KMS-11 (cell line): ENCODE measurements around the gene BABAM2.

ENCODE experiments used
- H2AFZ ChIP-seq: fragments of 200-600 bp; sonication (generic); 2 replicates; pipeline ENCODE4 v1.6.1; 2016; ENCODE audit warnings: antibody characterized with exemption, mixed run types, low read depth
- H3K27ac ChIP-seq: fragments of 200-600 bp; sonication (generic); 2 replicates; pipeline ENCODE4 v1.6.1; 2016; ENCODE audit warnings: mild to moderate bottlenecking, mixed run types
- H3K27me3 ChIP-seq: fragments of 200-600 bp; sonication (generic); 2 replicates; pipeline ENCODE4 v1.6.1; 2017; ENCODE audit warnings: mild to moderate bottlenecking, low read depth, mixed run types, moderate library complexity; ENCODE audit not compliant: insufficient read depth
- H3K36me3 ChIP-seq: fragments of 200-600 bp; sonication (generic); 2 replicates; pipeline ENCODE4 v1.6.1; 2017; ENCODE audit warnings: mild to moderate bottlenecking, mixed run types; ENCODE audit not compliant: insufficient read depth
- H3K4me1 ChIP-seq: fragments of 200-600 bp; sonication (generic); 2 replicates; pipeline ENCODE4 v1.6.1; 2016; ENCODE audit warnings: mild to moderate bottlenecking, low read depth, mixed run types; ENCODE audit not compliant: poor library complexity, severe bottlenecking
- H3K4me2 ChIP-seq: fragments of 200-600 bp; sonication (generic); 2 replicates; pipeline ENCODE4 v1.7.0; 2016; ENCODE audit warnings: mild to moderate bottlenecking, mixed run types
- H3K4me3 ChIP-seq: fragments of 200-600 bp; sonication (generic); IDR thresholded peaks from 2 replicates; pipeline ENCODE4 v1.6.1; 2017; ENCODE audit warnings: low read depth, low read length, mixed read lengths; ENCODE audit not compliant: insufficient read depth
- H3K79me2 ChIP-seq: fragments of 200-600 bp; sonication (generic); 2 replicates; pipeline ENCODE4 v1.6.1; 2016; ENCODE audit warnings: low read depth, mixed run types; ENCODE audit not compliant: insufficient read depth
- H3K9ac ChIP-seq: fragments of 200-600 bp; sonication (generic); 2 replicates; pipeline ENCODE4 v1.6.1; 2016; ENCODE audit warnings: mild to moderate bottlenecking, mixed run types
- H4K20me1 ChIP-seq: fragments of 200-600 bp; sonication (generic); 2 replicates; pipeline ENCODE4 v1.6.1; 2016; ENCODE audit warnings: mild to moderate bottlenecking, mixed run types; ENCODE audit not compliant: insufficient read depth
- CTCF ChIP-seq: fragments of 200-600 bp; sonication (generic); conservative IDR thresholded peaks from 2 replicates; pipeline ENCODE4 v1.6.1; 2017; ENCODE audit warnings: low read depth, mild to moderate bottlenecking, antibody characterized with exemption, low read length, moderate library complexity, mixed read lengths

Gene BABAM2

GRCh38 chr2:28169492-28169891, 279.0 kb downstream of the BABAM2 start:
- H2AFZ ChIP-seq = no peak overlapping the region
- H3K4me2 ChIP-seq = no peak overlapping the region
- no peak overlapping the region for H3K27ac ChIP-seq
- no peak overlapping the region for H3K4me3 ChIP-seq
- H3K27me3 ChIP-seq = no peaks in the 10 kb centered on the region
- H3K9ac ChIP-seq = no peak overlapping the region
- TF ChIP-seq CTCF = no peak
- no peaks in the 10 kb centered on the region for H4K20me1 ChIP-seq
- H3K4me1 ChIP-seq = no peaks in the 10 kb centered on the region
- H3K79me2 ChIP-seq = no peaks in the 10 kb centered on the region
- no peaks in the 10 kb centered on the region for H3K36me3 ChIP-seq

- Histone ChIP-seq H3K4me3 (no peak overlapping the region), H3K9ac (no peak overlapping the region), H3K4me2 (no peak overlapping the region), H3K79me2 (no peaks in the 10 kb centered on the region), H3K36me3 (no peaks in the 10 kb centered on the region), H2AFZ (no peak overlapping the region), H3K27me3 (no peaks in the 10 kb centered on the region), H3K27ac (no peak overlapping the region), H3K4me1 (no peaks in the 10 kb centered on the region), H4K20me1 (no peaks in the 10 kb centered on the region)
- no peak for TF ChIP-seq CTCF
Measured at GRCh38 chr2:28172114-28172898, 281.8 kb downstream of the BABAM2 start.

GRCh38 chr2:28173377-28173776, 282.8 kb downstream of the BABAM2 start:
- Histone ChIP-seq H3K79me2 (no peaks in the 10 kb centered on the region), H3K4me3 (no peak overlapping the region), H2AFZ (no peak overlapping the region), H3K4me2 (no peak overlapping the region), H3K27ac (no peak overlapping the region), H3K9ac (no peak overlapping the region), H4K20me1 (no peaks in the 10 kb centered on the region), H3K36me3 (no peaks in the 10 kb centered on the region), H3K4me1 (no peaks in the 10 kb centered on the region), H3K27me3 (no peaks in the 10 kb centered on the region)
- no peak for TF ChIP-seq CTCF

- TF ChIP-seq CTCF = no peak
- Histone ChIP-seq H2AFZ (no peak overlapping the region), H3K27ac (no peak overlapping the region), H3K4me1 (no peaks in the 10 kb centered on the region), H3K4me3 (no peak overlapping the region), H3K9ac (no peak overlapping the region), H3K27me3 (no peaks in the 10 kb centered on the region), H3K79me2 (no peaks in the 10 kb centered on the region), H3K4me2 (no peak overlapping the region), H3K36me3 (no peaks in the 10 kb centered on the region), H4K20me1 (no peaks in the 10 kb centered on the region)
Measured at GRCh38 chr2:28174211-28174610, 283.7 kb downstream of the BABAM2 start.
